BE2C (cell line): ENCODE results near the gene TOMM7.
"Not testable (repeated sequence)": the region's sequence is repeated elsewhere in the genome, so short reads cannot be mapped to it uniquely, and the experiment has no call there.

Source experiments
- DNase-seq: peaks from one replicate; pipeline ENCODE4 v3.0.0-alpha.2; 2020
- H3K27me3 ChIP-seq: fragments of 250-450 bp; sonication (Bioruptor Pico); 2 replicates; pipeline ENCODE4 v1.5.1; 2020; ENCODE audit warnings: mild to moderate bottlenecking
- H3K36me3 ChIP-seq: fragments of 250-450 bp; sonication (Bioruptor Pico); 2 replicates; pipeline ENCODE4 v1.5.1; 2020; ENCODE audit warnings: mild to moderate bottlenecking
- H3K4me1 ChIP-seq: fragments of 250-450 bp; sonication (Bioruptor Pico); 2 replicates; pipeline ENCODE4 v1.5.1; 2020
- H3K4me3 ChIP-seq: 2 replicates; pipeline ENCODE4 v1.5.1; 2011; ENCODE audit warnings: low read depth, low read length
- H3K9me3 ChIP-seq: fragments of 250-450 bp; sonication (Bioruptor Pico); 2 replicates; pipeline ENCODE4 v1.5.1; 2020
- TF ChIP-seq, protein P1 (sequence below): IDR thresholded peaks from 2 replicates; pipeline ENCODE4 v1.5.1; 2012; ENCODE audit warnings: mild to moderate bottlenecking, low read depth, low read length

Gene TOMM7

DNA sequence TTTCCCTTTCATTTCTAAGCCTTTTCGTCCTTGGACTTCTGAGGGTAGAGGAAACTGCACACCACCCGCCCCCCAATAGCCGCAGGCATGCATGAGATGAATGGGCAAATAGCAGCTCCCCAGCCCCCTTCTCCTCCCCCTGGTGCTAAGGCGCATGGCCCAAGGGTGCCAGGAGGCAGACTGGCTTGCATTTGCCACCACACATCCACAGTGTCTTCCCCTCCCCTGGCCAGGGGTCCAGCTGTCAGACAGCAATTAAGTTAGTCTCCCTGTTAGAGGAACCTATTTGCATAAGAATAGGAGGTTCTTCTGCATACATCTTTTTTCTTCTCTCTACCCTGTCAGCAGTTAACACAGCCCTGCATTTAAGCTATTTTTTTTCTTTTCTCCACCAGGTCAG is 20.2 kb downstream of the TOMM7 start:
- H3K4me3 ChIP-seq = no peak overlapping the region
- no peaks in the 10 kb centered on the region for H3K9me3 ChIP-seq
- no peak for DNase-seq
- no peaks in the 10 kb centered on the region for H3K4me1 ChIP-seq
- TF ChIP-seq, protein P1, sequence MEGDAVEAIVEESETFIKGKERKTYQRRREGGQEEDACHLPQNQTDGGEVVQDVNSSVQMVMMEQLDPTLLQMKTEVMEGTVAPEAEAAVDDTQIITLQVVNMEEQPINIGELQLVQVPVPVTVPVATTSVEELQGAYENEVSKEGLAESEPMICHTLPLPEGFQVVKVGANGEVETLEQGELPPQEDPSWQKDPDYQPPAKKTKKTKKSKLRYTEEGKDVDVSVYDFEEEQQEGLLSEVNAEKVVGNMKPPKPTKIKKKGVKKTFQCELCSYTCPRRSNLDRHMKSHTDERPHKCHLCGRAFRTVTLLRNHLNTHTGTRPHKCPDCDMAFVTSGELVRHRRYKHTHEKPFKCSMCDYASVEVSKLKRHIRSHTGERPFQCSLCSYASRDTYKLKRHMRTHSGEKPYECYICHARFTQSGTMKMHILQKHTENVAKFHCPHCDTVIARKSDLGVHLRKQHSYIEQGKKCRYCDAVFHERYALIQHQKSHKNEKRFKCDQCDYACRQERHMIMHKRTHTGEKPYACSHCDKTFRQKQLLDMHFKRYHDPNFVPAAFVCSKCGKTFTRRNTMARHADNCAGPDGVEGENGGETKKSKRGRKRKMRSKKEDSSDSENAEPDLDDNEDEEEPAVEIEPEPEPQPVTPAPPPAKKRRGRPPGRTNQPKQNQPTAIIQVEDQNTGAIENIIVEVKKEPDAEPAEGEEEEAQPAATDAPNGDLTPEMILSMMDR = no peak
- H3K27me3 ChIP-seq = no peaks in the 10 kb centered on the region
- no peaks in the 10 kb centered on the region for H3K36me3 ChIP-seq

DNA sequence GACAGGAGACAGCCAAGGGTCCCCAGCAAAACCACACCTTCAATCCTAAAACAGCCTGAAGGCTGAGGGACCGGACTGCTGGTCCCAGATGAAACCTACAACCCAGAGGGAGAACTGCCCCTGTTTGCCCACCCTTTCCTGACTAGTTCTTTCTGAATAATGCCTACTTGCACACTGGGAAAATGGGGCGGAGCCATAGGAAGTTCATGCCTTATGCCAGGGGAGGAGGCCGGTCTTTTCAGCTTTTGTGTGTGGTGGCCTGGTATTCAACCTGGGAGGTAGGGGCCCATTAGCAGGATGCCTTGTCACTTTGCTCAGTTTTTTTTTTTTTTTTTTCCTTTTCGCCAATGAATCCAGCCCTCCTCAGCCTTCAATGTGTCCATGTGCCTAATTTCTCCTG is 20.7 kb downstream of the TOMM7 start:
- Histone ChIP-seq H3K36me3 (no peaks in the 10 kb centered on the region), H3K4me1 (no peaks in the 10 kb centered on the region), H3K4me3 (no peak overlapping the region), H3K27me3 (no peaks in the 10 kb centered on the region), H3K9me3 (no peaks in the 10 kb centered on the region)
- no peak for DNase-seq
- TF ChIP-seq, protein P1 = no peak

- TF ChIP-seq, protein P1 = no peak
- H3K4me3 ChIP-seq = no peak overlapping the region
- no peaks in the 10 kb centered on the region for H3K27me3 ChIP-seq
- H3K9me3 ChIP-seq = no peaks in the 10 kb centered on the region
- no peak for DNase-seq
- no peaks in the 10 kb centered on the region for H3K36me3 ChIP-seq
- no peaks in the 10 kb centered on the region for H3K4me1 ChIP-seq
Observed at GRCh38 chr7:22799633-22800032, 23.0 kb downstream of the TOMM7 start.

DNA sequence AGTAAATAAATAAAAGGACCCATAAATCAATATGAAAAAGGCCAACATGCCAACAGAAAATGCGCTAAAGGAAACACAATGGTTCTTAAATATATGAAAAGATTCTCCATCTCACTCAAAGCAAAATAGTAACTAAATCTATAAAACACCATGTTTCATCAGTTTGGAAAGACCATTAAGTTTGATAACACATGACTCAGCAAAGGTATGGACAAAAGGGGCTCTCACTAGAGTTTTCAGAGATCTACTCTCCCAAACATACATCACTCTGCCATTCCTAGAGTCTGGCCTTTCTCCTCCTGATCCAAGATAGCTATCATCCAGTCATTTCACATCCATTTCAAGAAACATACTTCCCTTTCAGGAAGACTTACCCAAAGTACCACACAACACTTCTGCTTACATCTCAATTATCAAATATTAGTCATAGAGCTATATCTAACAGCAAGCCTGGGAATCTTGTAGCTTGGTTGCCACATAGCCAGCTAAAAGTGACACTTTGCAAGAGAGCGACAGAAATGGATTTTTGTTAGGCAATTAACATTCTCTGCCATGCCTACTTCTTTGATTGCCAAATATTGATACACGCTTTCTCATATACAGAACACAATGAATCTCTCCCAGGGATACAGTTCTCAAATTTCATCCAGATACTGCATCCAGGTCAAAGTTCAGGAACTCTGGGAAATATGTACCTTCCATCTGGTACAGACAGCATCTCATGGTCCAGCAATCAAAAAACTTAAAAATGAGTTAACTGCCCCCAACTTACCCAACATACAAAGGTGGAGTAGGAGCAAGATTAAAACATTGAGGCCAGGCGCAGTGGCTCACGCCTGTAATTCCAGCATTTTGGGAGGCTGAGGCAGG is 28.8 kb downstream of the TOMM7 start:
- no peak overlapping the region for H3K4me3 ChIP-seq

DNA sequence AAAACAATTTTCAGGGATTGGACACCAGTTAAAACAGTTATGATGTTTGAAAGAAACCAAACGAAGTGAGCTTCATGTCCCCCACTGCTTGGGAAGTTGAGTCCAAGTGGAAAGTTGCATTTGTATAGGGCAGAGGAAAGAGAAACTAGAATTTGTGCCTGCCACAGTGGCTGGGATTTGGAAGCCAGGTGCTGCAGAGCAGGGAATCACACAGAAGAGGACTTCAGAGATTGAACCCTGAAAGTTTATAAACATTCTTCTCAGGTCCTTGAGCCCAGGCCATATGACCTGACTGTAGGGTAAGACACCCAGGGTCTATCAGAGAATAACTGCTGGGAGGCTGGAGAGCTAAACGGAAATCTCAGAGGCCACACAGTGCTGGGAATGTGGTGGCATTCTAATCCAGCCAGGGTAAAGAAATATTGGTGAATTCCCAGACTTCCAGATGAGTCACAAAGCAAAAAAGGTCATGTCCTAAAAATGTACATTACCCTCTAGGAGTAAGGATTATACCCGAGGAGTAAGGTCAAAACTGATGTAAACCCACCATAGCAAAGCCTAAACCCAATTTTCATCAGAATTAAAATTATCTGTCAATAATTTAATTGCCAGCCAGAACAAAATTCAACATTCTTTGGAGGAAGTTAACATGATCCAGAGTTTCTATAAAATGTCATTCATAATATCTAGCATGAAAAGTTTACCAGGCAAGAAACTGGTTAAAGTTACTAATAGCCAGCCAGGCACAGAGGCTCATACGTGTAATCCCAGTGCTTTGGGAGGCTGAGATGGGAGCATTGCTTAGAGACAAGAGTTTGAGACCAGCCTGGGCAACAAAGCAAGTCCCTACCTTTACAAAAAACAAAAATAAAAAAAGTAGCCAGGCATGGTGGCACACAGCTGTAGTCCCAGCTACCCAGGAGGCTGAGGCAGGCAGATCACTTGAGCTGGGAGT is 31.2 kb downstream of the TOMM7 start:
- no peak overlapping the region for H3K4me3 ChIP-seq
- TF ChIP-seq, protein P1 = no peak
- H3K4me1 ChIP-seq = no peaks in the 10 kb centered on the region
- no peaks in the 10 kb centered on the region for H3K36me3 ChIP-seq
- H3K9me3 ChIP-seq = no peaks in the 10 kb centered on the region
- no peak for DNase-seq
- H3K27me3 ChIP-seq = peaks cover 4% of the 10 kb centered on the region; the same call in 1 of the 2 replicates

More for the DNA sequence above, 28.8 kb downstream of the TOMM7 start:
- H3K36me3 ChIP-seq = no peaks in the 10 kb centered on the region
- H3K4me1 ChIP-seq = no peaks in the 10 kb centered on the region
- H3K9me3 ChIP-seq = no peaks in the 10 kb centered on the region
- peaks cover 4% of the 10 kb centered on the region; the same call in 1 of the 2 replicates for H3K27me3 ChIP-seq
- DNase-seq = no peak
- TF ChIP-seq, protein P1 = no peak

GRCh38 chr7:22790640-22791039 is 32.0 kb downstream of the TOMM7 start:
- not testable (repeated sequence) for H3K27me3 ChIP-seq, H3K9me3 ChIP-seq, DNase-seq, H3K4me3 ChIP-seq, H3K36me3 ChIP-seq, H3K4me1 ChIP-seq
